Gastroesophageal sphincter (tissue), 3 donors: ENCODE data around the gene RBM19.

Experiments used
- POLR2A ChIP-seq, 2 donors: fragments of 450-650 bp; IDR thresholded peaks; one replicate each; pipeline ENCODE4 v1.6.1; 2017; ENCODE audit warnings: antibody characterized with exemption in 2 of 2, mild to moderate bottlenecking in 2 of 2, moderate library complexity in 1 of 2
- POLR2AphosphoS5 ChIP-seq: sonication (generic); formaldehyde crosslinking; IDR thresholded peaks from one replicate; pipeline ENCODE4 v1.6.1; 2017; ENCODE audit warnings: antibody characterized with exemption
- TF ChIP-seq, protein P1 (sequence below), 4 experiments: fragments of 200-600 bp in 2 of 4; fragments of 450-650 bp in 2 of 4; sonication (generic) in 1 of 4; IDR thresholded peaks; one replicate each; pipeline ENCODE4 v1.5.1; 2017 to 2019; ENCODE audit warnings: antibody characterized with exemption in 4 of 4, mild to moderate bottlenecking in 2 of 4, moderate library complexity in 2 of 4

GRCh38 chr12:113838896-113839295 is 127.2 kb downstream of the RBM19 start:
- TF ChIP-seq, protein P1, sequence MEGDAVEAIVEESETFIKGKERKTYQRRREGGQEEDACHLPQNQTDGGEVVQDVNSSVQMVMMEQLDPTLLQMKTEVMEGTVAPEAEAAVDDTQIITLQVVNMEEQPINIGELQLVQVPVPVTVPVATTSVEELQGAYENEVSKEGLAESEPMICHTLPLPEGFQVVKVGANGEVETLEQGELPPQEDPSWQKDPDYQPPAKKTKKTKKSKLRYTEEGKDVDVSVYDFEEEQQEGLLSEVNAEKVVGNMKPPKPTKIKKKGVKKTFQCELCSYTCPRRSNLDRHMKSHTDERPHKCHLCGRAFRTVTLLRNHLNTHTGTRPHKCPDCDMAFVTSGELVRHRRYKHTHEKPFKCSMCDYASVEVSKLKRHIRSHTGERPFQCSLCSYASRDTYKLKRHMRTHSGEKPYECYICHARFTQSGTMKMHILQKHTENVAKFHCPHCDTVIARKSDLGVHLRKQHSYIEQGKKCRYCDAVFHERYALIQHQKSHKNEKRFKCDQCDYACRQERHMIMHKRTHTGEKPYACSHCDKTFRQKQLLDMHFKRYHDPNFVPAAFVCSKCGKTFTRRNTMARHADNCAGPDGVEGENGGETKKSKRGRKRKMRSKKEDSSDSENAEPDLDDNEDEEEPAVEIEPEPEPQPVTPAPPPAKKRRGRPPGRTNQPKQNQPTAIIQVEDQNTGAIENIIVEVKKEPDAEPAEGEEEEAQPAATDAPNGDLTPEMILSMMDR (IDR thresholded peaks at IDR 0.05) = no peak
- TF ChIP-seq POLR2A (IDR thresholded peaks at IDR 0.05) (no peak), POLR2AphosphoS5 (no peak)
